Stimulated activated effector memory CD8-positive, alpha-beta T cell treated with anti-CD3 and anti-CD28 coated beads, Interleukin-12 subunit alpha, Interleukin-12 subunit beta, amount 100 ng/mL, for 72 hours (primary cell): Measurements from ENCODE around the gene CHPT1.

Source experiments
- ATAC-seq: fragments of 150-1000 bp; cut with Tn5 transposase; 2 replicates; pipeline ENCODE4 v1.10.0; 2021
- DNase-seq, 2 donors: peaks; one replicate each; pipeline ENCODE4 v3.0.0; 2021 to 2022; ENCODE audit warnings: low spot score in 2 of 2
- H3K27ac Mint-ChIP-seq: one replicate; pipeline ENCODE4 v1.8.0; 2022; ENCODE audit warnings: mild to moderate bottlenecking, mixed read lengths
- H3K36me3 Mint-ChIP-seq: one replicate; pipeline ENCODE4 v1.8.0; 2022; ENCODE audit warnings: mild to moderate bottlenecking, mixed read lengths
- H3K4me1 Mint-ChIP-seq: one replicate; pipeline ENCODE4 v1.8.0; 2022; ENCODE audit warnings: mixed read lengths
- H3K4me3 Mint-ChIP-seq: one replicate; pipeline ENCODE4 v1.8.0; 2022; ENCODE audit warnings: mild to moderate bottlenecking, mixed read lengths
- H3K9me3 Mint-ChIP-seq: one replicate; pipeline ENCODE4 v1.8.0; 2022; ENCODE audit warnings: mixed read lengths

CHPT1 gene

DNA sequence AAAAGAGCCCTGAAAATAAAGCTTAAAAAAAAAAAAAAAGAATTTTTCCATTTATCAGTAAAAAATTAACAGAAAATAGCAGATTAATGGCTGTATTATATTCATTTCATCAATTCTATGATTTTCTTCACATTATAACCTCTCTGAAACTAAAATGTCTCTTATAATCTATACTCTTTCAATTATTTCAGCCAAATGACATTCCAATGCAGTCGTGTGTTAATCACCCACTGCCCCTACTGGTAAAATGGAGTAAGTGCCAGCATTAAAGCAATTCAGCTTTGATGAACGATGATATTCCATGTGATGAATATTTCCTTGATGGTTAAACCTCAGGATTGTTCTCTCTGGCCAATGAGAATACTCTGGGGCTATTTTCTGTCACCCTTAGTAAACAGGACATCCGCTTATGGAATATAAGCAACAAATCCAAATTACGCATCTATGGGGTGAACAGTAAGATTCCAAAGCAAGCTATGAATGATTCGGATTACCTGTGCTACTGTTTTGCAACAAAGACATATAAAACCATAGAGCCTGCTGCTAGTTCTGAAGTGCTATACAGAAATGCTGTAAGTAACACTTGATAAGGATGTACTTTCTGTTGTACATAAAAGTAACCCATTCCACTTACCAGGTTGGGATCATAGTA is 62.1 kb downstream of the CHPT1 start:
- no peak overlapping the region for H3K27ac Mint-ChIP-seq

DNA sequence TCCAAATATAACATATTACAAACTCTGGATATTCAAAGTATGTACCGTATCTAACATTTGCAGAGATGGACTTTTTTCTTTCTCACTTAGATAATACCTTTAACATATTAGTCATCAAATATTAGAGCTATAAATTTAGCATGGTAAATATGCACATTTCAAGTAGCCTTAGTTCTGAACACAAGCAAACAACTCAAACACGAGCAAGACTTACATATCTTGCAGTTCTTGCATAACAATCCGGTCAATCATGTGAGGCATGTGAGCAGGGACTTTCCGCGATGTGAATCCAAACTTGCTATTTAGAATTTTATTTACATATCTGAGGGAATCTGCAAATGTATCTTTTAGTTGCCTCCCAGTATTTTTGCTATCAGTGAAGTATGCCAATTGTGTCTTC is 63.9 kb downstream of the CHPT1 start:
- no peak for DNase-seq
- Mint-ChIP-seq H3K27ac (no peak overlapping the region), H3K4me3 (no peak overlapping the region), H3K4me1 (no peaks in the 10 kb centered on the region), H3K9me3 (no peaks in the 10 kb centered on the region), H3K36me3 (peaks cover 99% of the 10 kb centered on the region)
- no peak for ATAC-seq

More for the DNA sequence above, 62.1 kb downstream of the CHPT1 start:
- peak in 1 of 2 donors; percentile 40 for DNase-seq
- Mint-ChIP-seq H3K9me3 (no peaks in the 10 kb centered on the region), H3K4me1 (no peaks in the 10 kb centered on the region), H3K4me3 (no peak overlapping the region), H3K36me3 (peaks cover 99% of the 10 kb centered on the region)
- ATAC-seq: peak; percentile 37

DNA sequence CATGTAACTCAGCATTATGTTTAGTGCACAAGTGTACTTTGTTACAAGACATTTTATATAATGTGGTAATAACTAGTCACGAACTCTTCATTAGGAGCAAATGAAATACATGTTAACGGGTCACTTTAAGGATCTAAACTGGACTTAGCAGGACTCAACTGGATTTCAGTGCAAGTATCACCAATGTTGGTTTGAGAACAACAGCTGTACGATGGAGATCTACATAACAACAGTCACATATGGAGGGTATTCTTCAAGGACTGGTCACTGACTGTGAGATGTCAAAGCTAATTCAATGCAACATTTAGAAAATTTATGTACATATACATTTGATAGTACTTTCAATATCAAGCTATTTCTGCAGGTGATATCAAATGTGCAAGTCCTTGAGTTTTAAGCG is 64.3 kb downstream of the CHPT1 start:
- H3K9me3 Mint-ChIP-seq: no peaks in the 10 kb centered on the region
- peaks cover 99% of the 10 kb centered on the region for H3K36me3 Mint-ChIP-seq
- no peak overlapping the region for H3K27ac Mint-ChIP-seq
- no peaks in the 10 kb centered on the region for H3K4me1 Mint-ChIP-seq
- no peak for DNase-seq
- ATAC-seq: no peak
- H3K4me3 Mint-ChIP-seq: no peak overlapping the region

DNA sequence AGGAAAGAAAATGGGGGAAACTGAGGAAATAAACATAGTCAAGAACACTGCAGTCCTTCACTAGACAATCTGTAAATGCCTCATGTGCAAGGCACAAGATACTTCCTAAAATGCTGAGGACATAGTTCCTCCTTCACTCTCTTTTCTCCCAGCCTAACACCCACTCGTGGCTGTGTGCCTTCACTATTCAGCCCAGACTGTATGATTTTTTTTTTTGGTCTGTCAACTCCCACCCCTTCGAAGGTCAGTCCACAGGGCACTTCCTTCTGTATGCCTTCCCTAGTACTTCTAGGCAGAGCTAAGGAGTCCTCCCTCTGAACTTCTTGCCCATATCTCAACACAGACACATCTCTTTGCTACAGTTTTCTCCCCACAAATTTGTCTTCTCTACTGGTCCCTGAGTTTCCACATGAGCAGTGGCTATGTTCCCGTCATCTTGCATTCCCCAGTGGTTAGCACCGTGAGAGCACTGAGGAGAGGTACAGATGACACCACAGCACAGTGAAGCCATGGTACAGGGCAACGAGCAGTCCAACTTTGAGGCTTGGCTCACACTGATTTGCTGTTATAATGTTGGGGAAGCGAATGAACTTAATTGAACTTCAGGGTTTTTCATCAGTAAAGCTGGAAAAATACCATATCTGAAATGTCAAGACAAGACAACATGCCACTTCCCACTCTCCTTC is 65.9 kb downstream of the CHPT1 start:
- DNase-seq (no peak), ATAC-seq (no peak)
- H3K36me3 Mint-ChIP-seq: peaks cover 99% of the 10 kb centered on the region

DNA sequence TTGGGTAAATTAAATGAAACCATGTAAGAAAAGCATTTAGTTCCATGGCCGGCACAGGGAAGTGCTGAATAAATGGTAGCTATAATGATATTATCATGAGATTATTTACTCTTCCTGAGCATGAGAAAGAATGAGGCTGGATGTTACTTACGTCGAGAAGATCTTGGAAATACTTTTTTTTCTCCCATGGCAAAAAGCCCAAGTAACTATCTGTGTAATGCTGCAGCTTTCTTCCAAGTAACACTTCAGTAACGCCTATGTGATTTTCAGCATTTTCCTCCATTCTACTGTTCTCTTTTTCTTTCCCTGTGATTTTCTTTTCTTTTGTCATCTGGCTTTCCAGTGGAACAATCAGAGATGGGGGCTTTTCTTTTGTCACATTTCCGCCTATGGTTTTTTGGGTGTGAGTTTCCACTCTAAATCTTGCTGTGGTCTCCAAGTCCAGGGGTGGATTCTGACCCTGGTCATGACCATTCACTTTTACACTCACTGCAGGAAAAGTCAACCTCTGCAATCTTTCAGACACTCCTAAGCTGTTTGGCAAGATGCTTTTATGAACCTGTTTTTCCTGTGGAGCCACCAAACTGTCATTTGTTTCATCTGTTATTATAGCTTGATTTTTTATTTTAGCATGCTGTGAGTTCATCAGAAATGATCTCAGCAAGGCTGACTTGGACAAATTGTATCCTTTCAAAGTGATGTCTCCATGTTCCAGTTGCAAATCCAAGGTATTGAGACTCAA is 66.8 kb downstream of the CHPT1 start:
- H3K4me3 Mint-ChIP-seq: no peak overlapping the region
- peak overlapping the region; percentile 56 for H3K27ac Mint-ChIP-seq
- peaks cover 99% of the 10 kb centered on the region for H3K36me3 Mint-ChIP-seq
- ATAC-seq (no peak), DNase-seq (no peak)
- H3K9me3 Mint-ChIP-seq: no peaks in the 10 kb centered on the region
- no peaks in the 10 kb centered on the region for H3K4me1 Mint-ChIP-seq

More for the DNA sequence above, 65.9 kb downstream of the CHPT1 start:
- Mint-ChIP-seq H3K27ac (peak overlapping the region; percentile 56), H3K9me3 (no peaks in the 10 kb centered on the region), H3K4me1 (no peaks in the 10 kb centered on the region), H3K4me3 (no peak overlapping the region)

DNA sequence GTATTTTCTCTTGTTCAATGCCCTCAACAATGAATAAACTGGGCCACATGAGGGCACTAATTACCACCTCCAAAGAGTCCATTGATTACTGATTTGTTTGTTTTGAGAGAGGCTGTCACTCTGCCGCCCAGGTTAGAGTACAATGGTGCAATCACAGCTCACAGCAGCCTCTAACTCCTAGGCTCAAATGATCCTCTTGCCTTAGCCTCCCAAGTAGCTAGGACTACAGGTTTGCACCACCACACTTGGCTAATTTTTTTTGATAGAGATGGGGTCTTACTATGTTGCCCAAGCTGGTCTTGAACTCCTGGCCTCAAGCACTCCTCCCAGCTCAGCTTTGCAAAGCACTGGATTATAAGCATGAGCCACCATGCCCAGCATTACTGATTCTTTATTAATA is 70.1 kb downstream of the CHPT1 start:
- H3K4me1 Mint-ChIP-seq: peaks cover 7% of the 10 kb centered on the region
- no peaks in the 10 kb centered on the region for H3K9me3 Mint-ChIP-seq
- H3K27ac Mint-ChIP-seq: no peak overlapping the region
- peaks cover 100% of the 10 kb centered on the region for H3K36me3 Mint-ChIP-seq
- ATAC-seq (no peak), DNase-seq (no peak)
- no peak overlapping the region for H3K4me3 Mint-ChIP-seq

DNA sequence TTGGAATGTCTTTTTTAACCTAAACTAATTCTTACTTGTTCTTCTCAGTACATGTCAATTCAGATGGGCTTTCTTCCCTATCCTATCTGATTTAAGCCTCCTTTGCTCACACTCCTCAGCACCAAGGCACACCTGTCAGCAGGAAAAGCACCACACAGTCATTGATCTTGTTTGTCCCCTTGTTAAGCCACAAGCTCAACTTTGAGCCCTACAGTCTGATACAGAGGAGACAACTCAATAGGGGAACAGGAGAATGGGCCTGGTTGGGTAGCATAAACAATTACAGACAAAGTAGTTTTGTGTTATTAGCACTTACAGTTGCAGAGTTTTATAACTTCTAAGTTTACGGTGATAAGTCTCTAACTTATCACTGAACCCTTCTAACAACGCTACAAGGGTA is 71.3 kb downstream of the CHPT1 start:
- ATAC-seq (no peak), DNase-seq (no peak)
- H3K27ac Mint-ChIP-seq: no peak overlapping the region
- no peaks in the 10 kb centered on the region for H3K9me3 Mint-ChIP-seq
- no peak overlapping the region for H3K4me3 Mint-ChIP-seq
- peaks cover 98% of the 10 kb centered on the region for H3K36me3 Mint-ChIP-seq
- H3K4me1 Mint-ChIP-seq: peaks cover 14% of the 10 kb centered on the region

DNA sequence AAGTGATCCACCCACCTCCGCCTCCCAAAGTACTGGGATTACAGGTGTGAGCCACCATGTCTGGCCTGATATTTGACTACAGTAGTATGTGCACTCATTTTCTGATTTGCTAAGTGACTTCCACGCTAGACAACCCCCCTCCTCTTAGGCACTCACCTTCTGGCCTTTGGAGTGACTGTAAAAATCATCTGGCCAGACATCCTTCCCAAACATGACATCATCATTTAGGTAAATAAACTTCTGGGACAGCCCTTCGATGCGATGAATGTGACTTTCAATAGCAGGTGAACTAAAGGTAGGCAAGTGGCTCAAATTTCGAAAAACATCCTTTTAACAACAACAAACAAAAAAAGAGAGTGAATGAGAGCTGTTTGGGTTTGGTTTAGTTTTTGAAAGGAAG is 72.4 kb downstream of the CHPT1 start:
- H3K27ac Mint-ChIP-seq: no peak overlapping the region
- H3K36me3 Mint-ChIP-seq: peaks cover 98% of the 10 kb centered on the region
- peaks cover 18% of the 10 kb centered on the region for H3K4me1 Mint-ChIP-seq
- no peak for ATAC-seq
- no peaks in the 10 kb centered on the region for H3K9me3 Mint-ChIP-seq
- DNase-seq: no peak
- no peak overlapping the region for H3K4me3 Mint-ChIP-seq

DNA sequence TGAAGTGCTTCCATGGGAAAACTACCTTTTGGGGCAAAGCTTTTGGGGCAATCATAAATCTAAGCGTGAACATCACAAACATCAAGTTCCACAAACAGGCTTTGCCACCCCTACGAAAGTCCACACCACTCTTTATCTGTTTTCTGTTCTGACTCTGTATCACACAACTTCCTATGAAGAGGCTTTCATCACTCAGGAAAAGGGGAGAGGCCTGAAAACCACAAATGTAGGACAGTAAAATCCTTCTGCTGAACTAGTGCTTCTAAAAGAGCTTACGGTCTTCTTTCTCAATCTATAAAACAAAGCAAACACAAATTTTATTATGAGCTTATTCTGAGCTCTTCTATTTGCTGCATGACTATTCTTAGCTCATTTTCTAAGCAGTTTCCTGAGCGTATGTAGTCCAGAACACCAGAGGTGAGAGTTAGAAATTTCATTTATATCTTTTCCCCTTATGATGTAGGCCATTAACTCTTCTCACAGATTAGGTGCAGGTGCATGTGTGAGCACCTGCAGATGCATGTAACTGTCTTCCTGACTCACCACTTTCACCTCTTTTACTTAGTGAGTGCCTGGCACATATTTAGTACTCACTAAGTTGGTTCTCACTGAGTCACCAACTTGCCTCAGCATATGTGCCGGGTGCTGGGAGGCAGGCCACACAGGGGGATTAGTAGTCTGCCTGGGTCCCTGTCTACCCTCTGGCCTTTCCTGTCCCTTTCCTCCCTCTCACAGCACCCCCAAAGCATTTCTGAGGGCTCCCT is 74.8 kb downstream of the CHPT1 start:
- Mint-ChIP-seq H3K9me3 (no peaks in the 10 kb centered on the region), H3K36me3 (peaks cover 98% of the 10 kb centered on the region), H3K27ac (peak overlapping the region; percentile 68), H3K4me1 (peaks cover 21% of the 10 kb centered on the region), H3K4me3 (no peak overlapping the region)
- ATAC-seq (peak; percentile 54), DNase-seq (no peak)

DNA sequence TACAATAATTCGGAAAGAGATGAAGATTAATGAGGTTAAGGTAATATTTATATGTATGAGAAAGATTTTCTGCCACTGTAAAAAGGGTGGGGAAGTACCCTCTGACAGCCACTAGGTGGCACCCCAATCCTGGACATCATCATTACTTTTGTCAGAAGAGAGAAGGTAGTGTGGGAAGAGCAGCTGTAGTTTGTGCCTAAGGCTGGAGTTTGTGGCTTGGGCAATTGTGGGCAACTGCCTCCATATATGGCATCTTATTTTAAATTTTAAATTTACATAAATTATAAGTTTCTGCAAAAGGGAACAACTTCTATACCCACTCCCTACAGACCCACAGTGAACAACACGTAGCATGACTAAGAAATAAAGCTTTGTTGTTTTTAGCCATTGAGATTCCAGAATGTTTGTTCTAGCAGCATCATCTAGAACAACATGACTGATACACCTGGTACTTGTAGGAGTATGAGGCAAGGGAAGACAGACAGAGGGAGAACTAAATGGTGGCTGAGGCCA is 76.3 kb downstream of the CHPT1 start:
- Mint-ChIP-seq H3K4me3 (no peak overlapping the region), H3K9me3 (no peaks in the 10 kb centered on the region), H3K36me3 (peaks cover 95% of the 10 kb centered on the region), H3K27ac (no peak overlapping the region), H3K4me1 (peaks cover 27% of the 10 kb centered on the region)
- ATAC-seq (peak; percentile 81), DNase-seq (peak; percentile 46 to 77)

DNA sequence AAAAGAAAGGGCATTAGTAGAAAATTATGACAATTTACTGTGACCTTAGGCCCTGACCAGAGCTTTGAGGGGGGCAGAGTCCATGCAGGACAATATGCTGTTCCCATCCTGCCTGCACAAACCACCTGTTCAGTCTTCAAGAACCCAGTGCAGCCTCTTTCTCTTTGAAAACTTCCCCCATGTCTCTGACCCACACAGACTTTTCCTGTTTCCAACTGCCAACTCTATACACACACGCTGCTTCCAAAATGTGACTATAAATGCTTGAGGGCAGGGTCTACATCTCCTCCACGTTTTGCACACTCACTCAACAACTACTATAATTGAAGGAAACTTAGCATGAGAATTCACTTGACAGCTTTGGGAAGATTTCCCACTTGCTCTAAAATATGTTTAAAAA is 78.4 kb downstream of the CHPT1 start:
- Mint-ChIP-seq H3K9me3 (no peaks in the 10 kb centered on the region), H3K36me3 (peaks cover 92% of the 10 kb centered on the region), H3K4me3 (no peak overlapping the region), H3K4me1 (peaks cover 36% of the 10 kb centered on the region), H3K27ac (peak overlapping the region; percentile 71)
- ATAC-seq: no peak
- DNase-seq: no peak

DNA sequence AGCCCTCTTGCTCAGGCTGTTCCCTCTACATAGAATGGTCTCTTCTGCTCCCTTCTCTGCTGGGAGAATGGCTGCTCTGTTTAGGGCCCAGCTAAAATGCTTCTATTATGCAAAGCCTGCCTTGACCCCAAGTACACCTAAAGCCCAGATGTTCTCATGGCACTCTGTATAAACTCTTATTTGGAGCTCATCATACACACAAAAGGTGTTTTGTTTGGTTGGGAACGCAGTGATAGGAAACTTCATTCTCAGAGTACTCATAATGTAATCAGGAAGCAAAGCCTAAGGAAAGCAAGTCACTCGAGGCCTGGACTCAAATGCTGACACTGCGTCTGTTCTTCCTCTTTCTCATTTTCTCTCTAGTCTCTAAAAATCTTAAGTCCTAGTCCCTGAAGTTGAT is 80.0 kb downstream of the CHPT1 start:
- Mint-ChIP-seq H3K4me3 (no peak overlapping the region), H3K27ac (peak overlapping the region; percentile 71), H3K36me3 (peaks cover 80% of the 10 kb centered on the region), H3K9me3 (no peaks in the 10 kb centered on the region), H3K4me1 (peaks cover 47% of the 10 kb centered on the region)
- ATAC-seq (no peak), DNase-seq (no peak)

DNA sequence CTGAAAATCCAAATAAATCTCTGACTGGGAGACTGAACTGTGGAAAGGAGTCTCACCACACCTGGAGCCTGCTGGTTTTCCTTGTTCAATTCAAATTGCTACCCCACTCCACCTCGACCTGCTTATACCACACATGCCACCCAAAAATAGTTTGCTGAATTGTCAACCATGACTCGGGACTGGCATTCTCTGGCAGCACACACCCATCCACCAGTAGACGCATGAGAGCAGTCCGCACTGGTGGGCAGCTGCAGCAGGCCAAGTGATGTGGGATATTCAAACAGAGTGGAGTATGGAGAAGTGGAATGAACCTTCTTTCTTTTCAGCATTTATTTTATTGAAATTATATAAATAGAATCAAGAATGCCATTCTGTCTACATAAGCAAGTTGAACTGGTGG is 80.5 kb downstream of the CHPT1 start:
- ATAC-seq (no peak), DNase-seq (no peak)
- peaks cover 51% of the 10 kb centered on the region for H3K4me1 Mint-ChIP-seq
- H3K27ac Mint-ChIP-seq: peak overlapping the region; percentile 71
- no peak overlapping the region for H3K4me3 Mint-ChIP-seq
- peaks cover 81% of the 10 kb centered on the region for H3K36me3 Mint-ChIP-seq
- H3K9me3 Mint-ChIP-seq: no peaks in the 10 kb centered on the region
